ACHN (cell line): ENCODE data around the gene EPHA6.

Experiments used
- DNase-seq: peaks from one replicate; pipeline ENCODE4 v3.0.0-alpha.2; 2015
- in situ Hi-C: cut with HindIII; loops from 2 replicates; pipeline ENCODE4 v1.10.0; 2017; ENCODE audit warnings: low sequenced_read_pairs, low pct_ligation_motif_present, low pct_unique_long_range_greater_than_20kb

EPHA6 gene

DNA sequence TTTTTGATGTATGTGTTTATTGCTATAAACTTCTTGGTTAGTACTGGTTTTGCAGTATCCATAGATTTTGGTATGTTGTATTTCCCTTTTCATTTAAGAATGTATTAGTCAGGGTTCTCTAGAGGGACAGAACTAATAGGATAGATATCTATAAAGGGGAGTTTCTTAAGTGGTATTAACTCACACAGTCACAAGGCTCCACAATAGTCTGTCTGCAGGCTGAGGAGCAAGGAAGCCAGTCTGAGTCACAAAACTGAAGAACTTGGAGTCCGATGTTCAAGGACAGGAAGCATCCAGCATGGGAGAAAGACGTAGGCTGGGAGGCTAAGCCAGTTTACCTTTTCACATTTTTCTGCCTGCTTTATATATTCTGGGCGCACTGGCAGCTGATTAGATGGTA, 958.5 kb downstream of the EPHA6 start:
- no peak for DNase-seq
- in situ Hi-C loops: no loop called here

DNA sequence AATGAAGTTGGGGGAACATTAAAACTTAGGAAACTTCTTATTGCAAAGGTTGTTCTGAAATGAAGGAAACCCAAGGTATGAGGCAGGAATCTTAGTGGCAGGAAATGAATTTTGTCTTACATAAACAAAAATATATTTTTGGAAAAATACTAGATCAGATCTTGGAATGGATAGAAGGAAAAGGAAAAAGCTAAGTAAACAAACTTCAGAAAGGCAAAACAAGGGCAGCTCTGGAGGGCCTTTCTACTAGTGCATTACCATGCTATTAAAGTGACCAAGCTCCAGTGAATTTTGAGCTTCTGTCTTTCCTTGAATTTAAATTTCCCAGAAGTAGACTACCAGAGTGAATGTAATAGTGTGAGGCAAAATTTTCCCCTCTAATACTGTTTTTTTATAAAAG, 963.8 kb downstream of the EPHA6 start:
- DNase-seq: no peak
- in situ Hi-C loops: no loop called here

GRCh38 chr3:97793420-97794019, 979.1 kb downstream of the EPHA6 start:
- peak; percentile 52 for DNase-seq
- in situ Hi-C loops: no loop called here

DNA sequence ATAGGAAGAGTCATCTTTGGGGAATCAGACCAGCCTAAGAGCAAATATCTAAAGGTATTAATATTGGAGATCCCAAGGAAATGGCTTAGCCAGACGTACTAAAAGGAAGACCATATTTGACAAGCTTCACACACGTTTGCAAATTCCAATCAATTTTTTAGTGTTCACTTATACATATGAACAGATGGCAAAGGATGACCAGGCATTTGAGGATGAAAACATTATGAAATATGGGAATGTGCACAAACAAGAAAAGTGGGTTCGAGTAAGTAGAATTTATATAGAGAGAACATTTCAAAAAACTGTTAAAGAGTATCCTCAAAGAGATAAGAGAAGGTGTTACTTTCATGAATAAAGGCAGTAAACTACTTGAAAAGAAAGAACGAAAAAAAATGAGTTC, 981.6 kb downstream of the EPHA6 start:
- in situ Hi-C loops: no loop called here

More for the DNA sequence above, 981.6 kb downstream of the EPHA6 start:
- no peak for DNase-seq
